Limb (tissue), 2 donors: Measurements from ENCODE around the gene TBC1D19.

ENCODE experiments used
- DNase-seq, 2 donors: peaks; one replicate each; pipeline ENCODE4 v3.0.0-alpha.2; 2016; ENCODE audit errors: extremely low spot score in 2 of 2

TBC1D19 gene

DNA sequence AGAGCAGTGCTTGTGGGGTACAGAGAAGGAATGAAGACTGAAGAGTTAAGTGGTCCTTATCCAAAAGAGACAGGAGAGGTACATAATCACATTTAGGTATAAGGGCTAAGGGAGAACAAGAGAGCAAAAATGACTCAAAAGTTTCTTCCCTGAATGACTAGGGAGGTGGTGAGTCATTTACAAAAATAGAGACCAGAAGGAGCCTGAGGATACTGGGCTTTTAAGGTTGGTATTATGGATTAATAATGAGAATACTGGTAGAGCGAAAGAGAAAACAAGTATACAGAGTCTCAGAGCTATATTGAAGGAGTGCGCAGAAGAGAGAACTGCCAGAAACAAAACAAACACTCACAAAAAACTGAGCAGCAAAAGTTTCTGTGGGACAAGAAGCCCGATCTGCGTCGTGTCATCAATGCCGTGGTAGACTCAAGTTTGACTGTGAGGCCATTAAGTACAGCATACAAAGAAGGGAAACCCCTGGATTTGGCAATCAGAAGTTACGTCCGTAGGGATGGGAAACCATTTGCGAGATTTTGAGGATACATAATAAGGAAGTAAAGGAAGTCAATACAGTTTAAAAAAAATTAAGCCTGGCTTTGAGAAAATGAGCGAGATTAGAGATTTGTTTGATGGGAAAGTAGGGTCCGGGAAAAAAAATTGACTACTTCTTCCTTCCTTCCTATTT is 147.6 kb downstream of the TBC1D19 start:
- DNase-seq = no peak

DNA sequence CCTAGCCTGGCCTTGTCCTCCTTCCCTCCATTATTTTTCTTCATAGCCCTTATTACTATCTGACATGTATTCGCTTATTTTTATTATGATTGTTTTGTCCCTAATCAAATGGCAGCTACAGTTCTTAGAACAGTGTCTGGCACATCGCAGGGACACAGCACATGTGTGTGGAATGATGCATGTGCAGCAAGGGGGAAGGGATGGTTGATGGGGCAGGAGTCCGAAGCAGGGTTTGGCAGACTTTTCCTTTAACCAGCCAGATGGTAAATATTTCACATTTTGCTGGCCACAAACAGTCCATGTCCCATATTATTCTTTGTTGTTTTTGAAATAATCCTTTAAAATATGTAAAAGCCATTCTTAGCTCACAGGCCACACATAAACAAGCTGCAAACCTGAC is 148.5 kb downstream of the TBC1D19 start:
- DNase-seq = no peak

DNA sequence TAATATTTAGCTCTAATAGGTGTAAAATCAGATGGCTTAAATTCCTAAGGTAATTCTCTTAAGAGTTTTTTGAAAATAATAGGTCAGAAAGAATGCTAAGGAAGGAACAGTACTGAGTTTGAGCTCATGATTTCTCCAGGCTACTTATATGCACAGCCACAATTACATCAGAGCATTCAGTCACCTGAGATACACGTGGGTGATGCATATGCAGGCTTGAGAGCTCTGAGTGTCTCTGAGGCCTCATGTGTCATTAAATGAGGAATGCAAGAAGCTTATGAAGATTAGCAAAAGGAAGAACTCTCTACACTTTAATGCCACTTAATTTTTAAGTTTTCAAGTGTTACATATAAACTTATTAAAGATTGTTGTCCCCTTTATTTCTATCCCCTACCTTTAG is 152.7 kb downstream of the TBC1D19 start:
- DNase-seq = no peak

DNA sequence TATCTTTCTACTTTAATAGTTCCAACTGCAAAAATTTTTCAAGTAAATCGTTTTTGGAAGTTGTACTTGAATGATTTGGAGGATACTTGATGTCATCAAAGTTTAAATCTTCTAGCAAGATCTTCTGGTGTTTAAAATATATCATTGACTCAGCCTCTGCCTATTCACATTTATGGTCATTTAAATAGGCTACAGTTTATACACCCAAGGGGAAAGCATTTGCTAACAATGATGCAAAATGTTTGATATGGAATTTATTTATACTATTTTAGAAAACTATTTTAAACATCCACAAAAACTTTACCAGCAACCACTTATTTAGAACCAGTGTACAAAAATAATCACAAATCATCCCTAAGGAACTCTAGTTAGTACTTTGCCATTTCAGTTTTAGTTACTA is 153.5 kb downstream of the TBC1D19 start:
- no peak for DNase-seq

DNA sequence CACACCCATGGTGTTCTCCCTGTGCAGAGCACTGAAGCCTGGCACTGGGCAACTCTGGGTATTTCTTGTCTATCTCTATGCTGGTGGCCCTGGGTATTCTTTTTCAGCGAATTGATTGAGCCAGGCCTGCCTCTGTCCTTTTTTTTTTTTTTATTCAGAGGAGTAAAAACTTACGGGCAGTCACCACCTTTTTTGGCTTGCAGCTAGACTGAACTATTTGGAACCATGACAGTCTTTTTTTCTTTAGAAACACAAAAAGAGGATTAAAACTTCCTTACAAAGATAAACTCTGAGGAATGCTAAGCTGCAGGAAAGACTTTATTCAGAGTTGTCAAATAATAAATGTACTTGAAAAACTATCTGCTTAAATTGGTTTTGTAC is 157.6 kb downstream of the TBC1D19 start:
- DNase-seq = no peak

DNA sequence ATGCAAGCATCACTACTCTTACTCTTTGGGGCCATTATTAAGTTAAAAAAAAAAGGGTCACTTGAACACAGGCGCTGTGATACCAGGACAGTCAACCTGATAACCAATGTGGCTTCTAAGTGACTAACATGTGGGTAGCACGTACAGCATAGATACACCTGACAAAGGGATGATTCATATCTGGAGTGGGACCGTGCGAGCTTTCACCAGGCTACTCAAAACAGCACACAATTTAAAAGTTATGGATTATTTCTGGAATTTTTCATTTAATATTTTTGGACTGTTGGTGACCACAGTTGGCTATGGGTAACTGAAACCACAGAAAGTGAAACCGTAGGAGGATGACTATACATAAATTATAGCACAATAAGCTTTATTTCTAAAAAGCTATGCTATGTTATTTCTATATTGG is 162.9 kb downstream of the TBC1D19 start:
- DNase-seq = no peak

DNA sequence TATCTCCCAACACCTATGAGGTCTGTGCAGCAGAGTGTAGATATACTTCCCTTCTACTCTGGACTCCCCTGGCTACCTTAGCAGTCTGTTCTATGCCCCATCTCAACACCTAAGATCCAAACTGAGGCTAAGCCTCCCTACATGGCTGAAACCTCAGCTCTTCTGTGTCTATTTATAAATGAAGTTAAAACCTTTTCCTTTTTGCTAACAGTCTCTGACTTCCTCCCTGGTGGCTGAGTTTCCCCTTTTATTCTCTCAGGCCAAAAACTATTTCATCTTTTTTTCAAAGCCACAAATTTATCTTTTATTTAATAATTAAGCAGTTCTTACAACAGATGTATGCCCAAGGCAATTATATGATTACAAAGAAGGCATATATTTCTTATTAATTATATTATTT is 164.9 kb downstream of the TBC1D19 start:
- no peak for DNase-seq

DNA sequence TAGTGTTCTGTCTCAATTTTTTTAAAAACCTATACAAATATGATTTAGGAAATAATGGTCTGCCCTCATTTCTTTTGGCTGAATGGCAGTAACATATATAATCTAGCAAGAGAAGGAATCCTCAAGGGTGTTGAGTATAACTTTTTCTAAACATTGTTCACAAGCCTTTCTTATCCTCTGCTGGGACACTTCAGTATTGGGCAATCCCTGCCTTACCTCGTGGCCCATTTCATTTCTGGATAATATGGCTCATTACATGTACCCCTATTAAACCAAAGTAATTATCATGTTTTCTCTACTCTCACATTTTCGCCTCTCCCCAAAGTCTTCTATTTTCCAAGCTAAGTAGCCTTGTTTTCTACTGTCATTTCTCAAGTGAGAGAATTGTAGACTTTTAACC is 166.0 kb downstream of the TBC1D19 start:
- no peak for DNase-seq

DNA sequence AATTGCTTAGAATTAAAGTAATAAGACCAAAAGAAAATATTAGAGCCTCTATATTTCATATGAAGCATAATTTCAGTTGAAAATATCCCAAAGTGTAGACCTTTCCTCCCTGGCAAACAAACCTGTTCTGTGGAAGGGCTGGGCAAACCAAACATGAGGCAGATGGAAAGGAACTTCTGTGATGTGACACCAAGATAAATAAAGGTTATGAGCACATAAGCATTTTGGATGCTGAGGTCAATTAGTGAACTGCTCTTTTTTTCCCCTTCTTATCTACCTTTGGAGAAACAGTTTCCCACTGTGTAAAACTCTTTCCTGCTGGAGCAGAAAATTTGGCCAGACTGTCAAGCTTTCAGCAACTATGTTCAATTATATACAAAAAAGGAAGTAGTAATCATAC is 167.1 kb downstream of the TBC1D19 start:
- DNase-seq = no peak

DNA sequence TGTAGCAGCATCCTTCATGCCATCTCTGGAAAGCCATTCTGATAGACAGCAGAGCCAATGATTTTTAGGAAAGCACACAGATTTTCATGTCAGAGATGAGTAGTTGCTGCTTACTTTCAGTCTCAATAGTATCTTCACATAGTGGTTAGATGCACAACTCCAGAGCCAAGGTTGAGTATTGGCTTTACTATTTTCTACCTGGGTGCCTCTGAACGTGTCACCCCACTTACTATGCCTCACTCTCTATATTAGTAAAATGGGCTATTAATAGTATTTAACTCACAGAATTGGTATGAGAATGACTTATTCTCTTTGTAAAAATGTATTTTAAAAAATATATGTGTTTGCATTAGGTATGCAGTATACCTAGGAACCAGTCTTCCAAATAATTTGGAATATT is 168.0 kb downstream of the TBC1D19 start:
- no peak for DNase-seq

DNA sequence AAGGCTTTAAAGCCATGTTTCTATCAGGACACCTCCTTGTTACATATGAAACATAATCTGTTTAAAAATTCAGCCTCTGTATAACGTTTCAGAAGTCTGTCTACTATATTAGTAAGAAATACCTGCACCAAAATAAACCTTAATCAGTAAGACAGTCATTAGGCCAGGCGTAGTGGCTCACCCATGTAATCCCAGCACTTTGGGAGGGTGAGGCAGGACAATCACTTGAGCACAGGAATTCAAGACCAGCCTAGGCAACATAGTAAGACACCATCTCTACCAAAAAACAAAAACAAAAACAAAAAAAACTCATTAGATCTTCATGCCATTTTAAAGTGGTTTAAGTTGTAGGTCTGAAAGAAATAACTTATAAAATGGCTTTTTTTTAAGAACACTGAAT is 169.3 kb downstream of the TBC1D19 start:
- no peak for DNase-seq

DNA sequence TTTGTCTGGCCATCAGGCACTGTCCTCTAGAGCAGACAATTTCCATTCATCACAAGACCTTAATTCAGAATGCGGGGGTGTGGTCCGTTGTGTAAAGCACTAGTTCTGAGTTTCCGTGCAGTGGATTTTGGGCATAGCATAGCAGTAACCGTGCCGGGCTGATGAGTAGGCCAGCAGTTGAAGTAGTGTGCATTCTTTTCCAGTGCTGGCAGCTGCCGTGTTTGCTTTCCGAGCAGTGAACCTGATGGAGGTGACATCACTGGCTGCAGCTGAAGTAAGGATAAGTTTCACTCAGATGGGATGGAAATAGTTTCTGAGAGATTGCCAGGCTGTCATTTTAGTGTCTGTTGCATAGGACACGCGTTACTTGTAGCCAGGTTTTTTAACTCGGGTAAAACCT is 169.7 kb downstream of the TBC1D19 start:
- DNase-seq = peak; percentile 72

DNA sequence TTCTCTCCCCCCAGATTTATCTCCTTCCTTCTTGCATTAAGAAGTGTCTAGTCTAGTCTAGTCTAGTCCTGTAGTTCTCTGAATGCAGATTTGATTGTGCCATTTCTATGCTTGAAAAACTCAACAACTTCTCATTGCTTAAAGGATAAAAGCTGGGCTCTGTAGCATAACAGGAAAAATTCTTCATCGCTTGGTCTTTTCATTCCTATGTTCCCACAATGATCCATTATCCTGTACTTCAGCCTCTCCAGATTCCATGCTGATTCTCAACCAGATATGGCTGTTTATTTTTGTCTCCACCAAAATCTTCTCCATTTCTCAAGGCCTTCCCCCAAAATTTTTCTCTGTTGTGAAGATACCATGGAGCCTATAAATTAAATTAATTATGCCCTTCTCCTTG is 173.9 kb downstream of the TBC1D19 start:
- no peak for DNase-seq

DNA sequence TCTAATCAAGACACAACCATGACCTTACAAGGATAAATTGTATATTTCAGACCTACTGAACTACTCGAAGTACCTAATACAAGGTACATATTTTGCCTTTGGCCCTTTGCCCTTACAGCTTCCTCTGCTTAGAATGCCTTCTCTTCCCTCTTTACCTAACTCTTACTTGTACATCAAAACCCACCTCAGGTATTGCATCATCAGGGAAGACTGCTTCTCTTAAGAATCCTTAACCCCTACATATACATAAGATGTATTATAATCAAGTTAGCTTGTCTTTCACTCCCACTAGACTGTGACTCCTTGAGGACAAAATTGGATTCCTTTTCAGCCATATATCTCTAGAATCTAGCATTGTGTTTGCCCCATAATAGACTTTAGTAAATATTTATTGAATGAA is 175.0 kb downstream of the TBC1D19 start:
- no peak for DNase-seq

DNA sequence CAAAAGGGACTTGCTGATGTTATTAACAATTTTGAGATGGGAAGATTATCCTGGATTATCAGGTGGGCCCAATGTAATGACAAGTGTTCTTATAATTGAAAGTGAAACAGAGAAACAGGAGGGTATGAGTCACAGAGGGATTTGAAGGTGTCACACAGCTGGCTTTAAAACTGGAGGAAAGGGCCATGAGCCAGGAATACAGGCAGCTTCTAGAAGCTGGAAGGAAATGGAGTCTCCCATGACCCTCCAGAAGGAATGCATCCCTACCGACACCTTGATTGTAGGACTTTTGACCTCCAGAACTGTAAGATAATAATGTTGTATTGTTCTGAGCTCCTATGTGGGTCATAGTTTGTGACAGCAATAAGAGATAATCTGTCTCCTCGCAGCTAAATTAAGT is 178.8 kb downstream of the TBC1D19 start:
- no peak for DNase-seq

DNA sequence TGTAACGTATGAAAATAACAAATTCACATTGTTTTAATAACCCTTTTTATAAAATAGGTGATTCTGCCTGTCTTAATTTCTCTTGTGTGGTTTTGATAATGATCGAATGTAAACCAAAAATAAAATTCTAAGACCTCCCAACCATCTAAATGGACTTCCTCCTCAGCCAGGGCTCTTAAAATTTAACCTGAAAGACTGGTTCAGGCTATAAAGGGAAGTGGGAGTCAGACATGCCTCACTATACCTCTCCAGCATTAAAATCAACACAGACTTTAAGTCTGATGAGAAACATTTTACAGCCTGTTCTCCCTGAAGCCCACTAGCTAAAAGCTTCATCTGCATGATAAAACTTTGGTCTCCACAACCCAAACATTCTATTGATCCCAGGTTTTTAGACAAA is 179.2 kb downstream of the TBC1D19 start:
- no peak for DNase-seq

DNA sequence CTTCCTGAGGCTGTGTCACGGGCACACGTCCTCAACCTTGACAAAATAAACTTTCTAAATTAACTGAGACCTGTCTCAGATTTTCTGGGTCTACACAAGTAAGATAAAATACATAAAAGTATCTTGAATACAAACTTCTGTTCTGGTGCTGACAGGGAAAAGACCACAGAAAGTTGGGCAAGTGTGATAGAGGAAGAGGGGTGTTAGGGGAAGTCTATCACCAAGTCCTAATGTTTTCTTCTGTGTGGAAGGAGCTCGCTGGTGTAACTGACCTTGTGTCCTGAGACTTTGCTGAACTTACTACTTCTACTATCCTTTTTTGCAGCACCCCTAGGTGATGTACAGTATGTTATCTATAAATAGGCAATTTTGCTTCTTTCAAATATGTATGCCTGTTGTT is 179.8 kb downstream of the TBC1D19 start:
- DNase-seq = no peak

DNA sequence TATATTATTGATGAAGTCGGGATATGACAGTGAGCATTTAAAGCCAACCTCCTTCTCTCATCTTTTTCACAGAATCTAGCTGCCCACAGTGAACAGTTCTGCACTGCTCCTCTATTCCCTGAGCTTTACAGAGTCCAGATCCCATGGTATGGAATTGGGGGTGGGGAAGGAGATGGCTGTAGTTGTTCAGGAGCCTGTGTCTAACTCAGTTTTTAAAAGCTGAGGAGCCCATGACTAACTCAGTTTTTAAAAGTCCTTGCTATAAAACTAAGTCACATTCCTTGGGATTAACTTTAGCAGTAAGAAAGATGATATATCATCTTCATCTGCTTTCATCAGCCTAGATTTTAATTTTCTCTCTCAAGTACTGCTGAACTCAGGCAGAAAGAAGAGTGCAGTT is 180.3 kb downstream of the TBC1D19 start:
- no peak for DNase-seq

DNA sequence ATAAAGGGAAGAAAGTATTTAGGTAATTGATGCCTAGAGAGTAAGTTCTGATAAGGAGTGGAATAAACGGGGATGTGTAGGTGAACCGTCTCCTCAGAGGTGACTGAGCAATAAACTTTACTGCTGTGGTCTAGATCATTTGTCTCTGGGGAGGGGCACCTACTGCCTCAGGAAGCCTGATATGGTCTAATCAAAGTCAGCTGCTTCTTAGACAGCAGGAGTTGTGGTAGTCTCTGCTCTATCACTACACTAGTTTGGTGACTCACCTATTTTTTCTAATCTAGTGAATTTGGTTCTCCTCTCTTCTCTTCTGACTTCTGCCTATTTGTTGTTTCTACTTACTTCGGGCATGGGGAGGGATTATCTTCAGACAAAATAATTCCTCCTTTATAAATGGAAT is 181.6 kb downstream of the TBC1D19 start:
- no peak for DNase-seq

DNA sequence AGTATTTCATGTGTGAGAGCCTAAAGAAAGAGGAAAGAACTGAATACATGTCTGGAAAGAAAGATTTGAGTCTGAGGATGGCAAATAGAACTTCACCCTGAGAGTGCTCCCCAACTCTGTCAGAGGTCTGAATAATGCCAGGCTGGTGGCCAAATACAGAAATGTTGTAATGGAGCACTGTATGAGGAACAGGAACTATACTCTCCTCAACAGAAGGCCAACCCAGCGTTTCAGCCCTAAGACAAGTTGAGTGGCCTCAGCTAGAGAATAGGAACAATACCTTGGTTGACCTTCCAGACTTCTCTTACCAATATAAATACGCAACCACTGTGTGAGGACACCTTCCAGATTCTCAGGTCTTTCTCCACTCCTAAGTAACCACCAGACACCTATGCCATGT is 182.3 kb downstream of the TBC1D19 start:
- DNase-seq = no peak

DNA sequence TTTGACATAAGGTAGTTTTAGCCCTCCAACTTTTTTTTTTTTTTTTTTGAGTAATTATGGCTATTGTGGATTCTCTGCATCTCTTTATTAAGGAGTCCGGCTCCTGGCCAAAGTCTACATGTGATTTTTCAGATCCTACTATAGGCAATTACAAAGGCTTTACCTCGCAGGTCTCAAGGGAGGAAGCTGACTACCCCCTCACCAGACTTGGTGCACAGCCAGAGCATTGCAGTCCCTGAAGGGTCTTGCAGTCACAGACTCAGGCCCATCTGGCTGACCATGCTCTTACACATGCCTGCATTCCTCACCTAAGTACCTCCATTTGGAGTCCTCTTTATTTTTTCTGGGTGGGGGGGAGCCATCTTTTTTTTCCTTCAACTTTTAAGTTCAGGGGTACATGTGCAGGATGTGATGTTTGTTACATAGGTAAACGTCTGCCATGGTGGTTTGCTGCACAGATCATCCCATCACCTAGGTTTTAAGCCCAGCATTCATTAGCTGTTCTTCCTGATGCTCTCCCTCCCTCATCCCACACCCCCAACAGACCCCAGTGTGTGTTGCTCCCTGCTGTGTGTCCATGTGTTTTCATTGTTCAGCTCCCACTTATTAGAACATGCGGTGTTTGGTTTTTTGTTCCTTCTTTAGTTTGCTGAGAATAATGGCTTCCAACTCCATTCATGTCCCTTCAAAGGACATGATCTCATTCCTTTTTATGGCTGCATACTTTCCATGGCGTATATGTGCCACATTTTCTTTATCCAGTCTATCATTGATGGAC is 188.4 kb downstream of the TBC1D19 start:
- no peak for DNase-seq

DNA sequence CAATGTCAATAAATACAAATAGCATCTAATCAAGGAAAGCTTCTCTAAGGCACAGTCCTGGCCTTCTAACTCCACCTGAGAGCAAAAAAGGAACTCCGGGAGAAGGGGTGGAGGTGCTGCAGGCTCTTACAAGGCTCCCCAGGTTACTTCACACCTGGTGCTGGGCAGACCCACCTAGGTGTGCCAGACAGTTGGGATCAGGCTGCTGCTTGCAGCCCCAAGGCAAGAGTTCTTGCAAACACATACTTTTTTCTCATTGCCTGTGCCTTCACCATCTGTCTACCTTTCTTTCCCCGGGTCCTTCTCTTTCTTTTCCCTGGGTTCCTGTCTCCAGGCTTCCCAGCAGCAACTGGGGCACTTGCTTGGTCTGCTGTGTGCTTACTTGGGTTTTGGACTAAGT is 195.3 kb downstream of the TBC1D19 start:
- no peak for DNase-seq

DNA sequence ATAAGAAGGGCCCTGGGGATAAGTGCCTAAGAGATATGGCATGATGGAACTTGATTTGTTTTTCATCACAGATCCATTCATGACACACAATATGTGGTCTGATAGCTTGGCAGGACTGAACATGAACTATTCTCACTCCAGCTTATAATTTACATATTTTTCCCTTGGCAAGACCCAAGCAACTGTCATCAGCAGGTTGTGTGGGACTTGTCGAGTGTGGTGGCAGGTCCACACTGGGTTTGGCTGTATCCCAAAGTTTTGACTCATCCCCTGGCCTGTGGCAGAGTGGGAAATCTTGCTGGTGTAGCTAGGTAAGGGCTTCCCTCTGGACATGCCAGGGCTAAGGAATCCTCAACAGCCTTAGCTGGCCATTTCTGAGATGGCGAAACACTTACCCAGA is 195.8 kb downstream of the TBC1D19 start:
- no peak for DNase-seq
